ENCODE measurements around the gene CLGN. TPM values are rescaled to one million over a fixed set of nuclear protein-coding genes. Genes with fewer than 3 reads are reported as not detected.
"Not testable (repeated sequence)": the region's sequence is repeated elsewhere in the genome, so short reads cannot be mapped to it uniquely, and the experiment has no call there.

CLGN gene
- total RNA-seq, 1 donor from 2014 or later = 21.6 TPM

- TF ChIP-seq CTCF (IDR thresholded peaks at IDR 0.05; ENCODE audit: unreplicated experiment) = no peak
- Mint-ChIP-seq H3K27ac (ENCODE audit: unreplicated experiment) (no peak overlapping the region), H3K4me1 (ENCODE audit: unreplicated experiment) (peaks cover 2% of the 10 kb centered on the region), H3K27me3 (ENCODE audit: unreplicated experiment) (no peaks in the 10 kb centered on the region), H3K4me3 (ENCODE audit: unreplicated experiment) (no peak overlapping the region), H3K36me3 (ENCODE audit: low read depth, unreplicated experiment) (no peaks in the 10 kb centered on the region), H3K9me3 (ENCODE audit: unreplicated experiment) (no peaks in the 10 kb centered on the region)
- no peak for DNase-seq (ENCODE audit: low spot score)
These were observed 36.2 kb upstream of the CLGN start for GRCh38 chr4:140463614-140464013.

GRCh38 chr4:140463182-140463581 is 35.7 kb upstream of the CLGN start:
- Mint-ChIP-seq H3K4me3 (ENCODE audit: unreplicated experiment) (no peak overlapping the region), H3K27me3 (ENCODE audit: unreplicated experiment) (no peaks in the 10 kb centered on the region), H3K36me3 (ENCODE audit: low read depth, unreplicated experiment) (no peaks in the 10 kb centered on the region), H3K27ac (ENCODE audit: unreplicated experiment) (no peak overlapping the region), H3K9me3 (ENCODE audit: unreplicated experiment) (no peaks in the 10 kb centered on the region), H3K4me1 (ENCODE audit: unreplicated experiment) (no peaks in the 10 kb centered on the region)
- TF ChIP-seq CTCF (IDR thresholded peaks at IDR 0.05; ENCODE audit: unreplicated experiment) = no peak
- DNase-seq (ENCODE audit: low spot score) = no peak

- Mint-ChIP-seq H3K9me3 (ENCODE audit: unreplicated experiment) (no peaks in the 10 kb centered on the region), H3K27me3 (ENCODE audit: unreplicated experiment) (no peaks in the 10 kb centered on the region), H3K27ac (ENCODE audit: unreplicated experiment) (no peak overlapping the region), H3K4me1 (ENCODE audit: unreplicated experiment) (peaks cover 8% of the 10 kb centered on the region), H3K36me3 (ENCODE audit: low read depth, unreplicated experiment) (no peaks in the 10 kb centered on the region), H3K4me3 (ENCODE audit: unreplicated experiment) (no peak overlapping the region)
- no peak for TF ChIP-seq CTCF (IDR thresholded peaks at IDR 0.05; ENCODE audit: unreplicated experiment)
- no peak for DNase-seq (ENCODE audit: low spot score)
These were observed 22.9 kb upstream of the CLGN start for GRCh38 chr4:140450352-140450751.

GRCh38 chr4:140448830-140449229 is 21.4 kb upstream of the CLGN start:
- no peak for TF ChIP-seq CTCF (IDR thresholded peaks at IDR 0.05; ENCODE audit: unreplicated experiment)
- H3K4me3 Mint-ChIP-seq (ENCODE audit: unreplicated experiment) = no peak overlapping the region
- peaks cover 9% of the 10 kb centered on the region for H3K4me1 Mint-ChIP-seq (ENCODE audit: unreplicated experiment)
- H3K27me3 Mint-ChIP-seq (ENCODE audit: unreplicated experiment) = no peaks in the 10 kb centered on the region
- no peaks in the 10 kb centered on the region for H3K9me3 Mint-ChIP-seq (ENCODE audit: unreplicated experiment)
- H3K36me3 Mint-ChIP-seq (ENCODE audit: low read depth, unreplicated experiment) = no peaks in the 10 kb centered on the region
- H3K27ac Mint-ChIP-seq (ENCODE audit: unreplicated experiment) = no peak overlapping the region
- no peak for DNase-seq (ENCODE audit: low spot score)

- no peak for DNase-seq (ENCODE audit: low spot score)
- no peak for TF ChIP-seq CTCF (IDR thresholded peaks at IDR 0.05; ENCODE audit: unreplicated experiment)
- Mint-ChIP-seq H3K27ac (ENCODE audit: unreplicated experiment) (no peak overlapping the region), H3K4me3 (ENCODE audit: unreplicated experiment) (no peak overlapping the region), H3K4me1 (ENCODE audit: unreplicated experiment) (peaks cover 9% of the 10 kb centered on the region), H3K27me3 (ENCODE audit: unreplicated experiment) (no peaks in the 10 kb centered on the region), H3K9me3 (ENCODE audit: unreplicated experiment) (no peaks in the 10 kb centered on the region), H3K36me3 (ENCODE audit: low read depth, unreplicated experiment) (no peaks in the 10 kb centered on the region)
These were observed 20.7 kb upstream of the CLGN start for GRCh38 chr4:140448162-140448561.

GRCh38 chr4:140444347-140444746 is 16.9 kb upstream of the CLGN start:
- H3K4me3 Mint-ChIP-seq (ENCODE audit: unreplicated experiment) = not testable (repeated sequence)

More at GRCh38 chr4:140444347-140444746, 16.9 kb upstream of the CLGN start:
- not testable (repeated sequence) for H3K9me3 Mint-ChIP-seq (ENCODE audit: unreplicated experiment); DNase-seq (ENCODE audit: low spot score); H3K27ac Mint-ChIP-seq (ENCODE audit: unreplicated experiment); H3K27me3 Mint-ChIP-seq (ENCODE audit: unreplicated experiment); H3K36me3 Mint-ChIP-seq (ENCODE audit: low read depth, unreplicated experiment); H3K4me1 Mint-ChIP-seq (ENCODE audit: unreplicated experiment)

All from endothelial cell (in vitro differentiated cells).